ENCODE results near the gene CTCFL.

Gene CTCFL

GRCh38 chr20:57524511-57525176 is at the start of gene CTCFL:
Gene CTCFL (minus strand): TSS chr20:57525140. CDS start chr20:57524205, 935 bp downstream.
- no peak for DNase-seq (ENCODE audit: low read depth)

DNA sequence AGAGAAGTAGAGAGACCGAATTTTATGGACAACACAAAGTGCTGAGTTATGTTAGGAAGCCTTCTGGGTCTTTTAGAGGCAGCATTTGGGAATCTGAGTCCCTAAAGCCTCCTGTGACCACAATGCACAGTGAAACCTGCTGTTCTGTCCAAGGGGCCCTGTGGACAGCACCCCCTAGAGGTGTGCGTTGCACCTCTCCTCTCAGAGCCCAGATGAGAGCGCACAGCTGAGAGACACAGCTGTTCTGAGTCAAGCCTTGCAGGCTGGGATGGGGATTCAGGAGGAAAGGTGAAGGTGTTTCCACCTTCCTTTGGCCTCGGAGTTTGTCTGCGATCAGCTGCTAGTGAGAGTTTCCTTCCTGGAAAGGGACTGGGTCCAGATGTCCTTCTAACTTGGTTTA is 49.0 kb upstream of the CTCFL start:
- DNase-seq (ENCODE audit: low read depth) = no peak

DNA sequence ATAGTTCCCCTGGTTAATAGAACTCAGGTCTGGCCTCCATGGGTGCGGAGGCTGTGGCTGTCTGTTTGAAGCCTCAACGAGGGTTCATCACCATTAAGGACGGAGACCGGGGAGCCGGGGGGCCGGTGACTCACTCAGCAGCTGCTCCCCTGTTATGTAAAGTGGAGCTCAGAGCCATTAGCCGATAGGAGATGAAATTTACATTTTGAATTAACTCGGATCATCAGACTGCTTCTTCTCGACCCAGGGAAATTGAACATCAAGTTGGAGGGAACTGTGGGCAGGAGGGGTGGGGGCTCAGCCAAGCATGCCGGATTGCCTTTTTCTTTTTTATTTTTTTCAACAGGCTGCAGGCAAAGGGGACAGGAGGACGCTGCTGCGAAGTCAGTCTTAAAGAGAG is 48.3 kb upstream of the CTCFL start:
- DNase-seq (ENCODE audit: low read depth) = no peak

GRCh38 chr20:57571782-57572416 is 47.0 kb upstream of the CTCFL start:
- DNase-seq (ENCODE audit: low read depth) = no peak

- no peak for DNase-seq (ENCODE audit: low read depth)
Observed at GRCh38 chr20:57570920-57571319, 46.0 kb upstream of the CTCFL start.

DNA sequence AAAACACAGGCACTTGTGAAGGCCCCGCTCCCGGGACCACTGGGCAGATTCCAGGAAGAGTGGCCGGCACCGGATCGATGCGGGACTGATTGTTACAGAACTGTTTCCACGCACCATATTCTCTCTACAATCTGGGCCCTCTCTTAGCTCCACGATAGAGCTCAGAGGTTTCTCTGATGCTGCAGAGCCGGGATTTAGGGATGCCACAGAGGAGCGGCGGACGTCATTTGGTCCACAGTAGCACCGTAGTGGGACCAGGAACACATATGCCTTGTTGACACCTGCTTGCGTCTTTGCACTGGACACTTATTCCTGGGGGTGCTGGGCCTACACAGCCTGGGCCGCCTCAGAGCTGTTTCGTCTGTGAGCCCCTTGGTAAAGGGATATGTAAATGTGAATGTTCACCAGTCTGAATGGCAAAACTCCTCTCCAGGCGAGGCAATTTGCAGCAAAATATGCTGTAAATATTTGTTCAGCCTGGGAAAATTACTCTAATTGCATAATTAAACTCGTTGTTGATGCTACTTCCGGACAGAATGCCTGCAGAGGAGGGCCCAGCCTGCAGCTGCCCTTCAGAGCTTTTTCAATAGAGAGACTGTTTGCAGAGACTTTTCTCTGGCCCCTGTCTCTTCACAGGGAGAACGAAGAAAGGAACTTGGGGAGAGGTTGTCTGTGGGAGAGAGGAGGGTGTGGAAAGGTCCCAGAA is 45.4 kb upstream of the CTCFL start:
- no peak for DNase-seq (ENCODE audit: low read depth)

- no peak for DNase-seq (ENCODE audit: low read depth)
Observed at GRCh38 chr20:57568960-57569359, 44.0 kb upstream of the CTCFL start.

DNA sequence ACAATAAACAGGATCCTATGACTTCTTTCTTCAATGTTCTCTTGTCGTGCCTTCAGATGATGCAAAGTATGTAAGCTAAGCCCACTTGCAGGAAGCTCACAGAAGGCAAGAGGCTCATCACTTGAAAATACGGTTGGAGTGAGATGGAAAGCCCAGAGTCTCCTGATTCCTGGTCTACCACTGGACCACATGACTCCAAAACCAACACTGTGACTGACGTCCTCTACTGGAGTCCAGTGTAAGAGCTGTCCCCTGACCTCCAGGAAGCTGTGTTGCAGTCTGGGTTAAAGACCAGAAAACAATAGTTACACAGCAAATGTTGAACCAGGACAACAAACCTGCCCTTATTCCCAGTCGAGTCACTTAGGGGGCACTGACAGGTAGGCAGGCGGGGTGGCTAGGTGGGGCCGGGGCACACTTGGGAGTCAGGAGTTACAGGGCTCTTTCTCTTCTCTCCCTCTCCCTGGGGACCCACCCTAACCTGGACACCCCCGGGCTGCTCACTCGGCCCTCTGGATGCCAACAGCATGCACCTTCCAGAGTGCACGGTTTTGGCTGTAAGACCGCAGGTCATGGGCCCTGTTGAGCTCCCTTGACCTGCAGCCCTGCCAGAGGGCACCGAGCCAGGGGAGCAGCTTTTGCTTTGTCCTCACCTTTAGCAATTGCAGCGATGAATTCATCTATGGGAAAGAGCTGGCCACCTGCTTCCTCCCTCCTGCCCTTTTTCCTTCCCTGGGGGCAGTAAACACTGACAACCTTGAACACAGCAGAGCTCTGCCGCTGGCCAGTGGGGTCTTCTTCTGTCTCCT is 43.4 kb upstream of the CTCFL start:
- no peak for DNase-seq (ENCODE audit: low read depth)

GRCh38 chr20:57567471-57568079 is 42.6 kb upstream of the CTCFL start:
- no peak for DNase-seq (ENCODE audit: low read depth)

- no peak for DNase-seq (ENCODE audit: low read depth)
Observed at GRCh38 chr20:57566803-57567459, 42.0 kb upstream of the CTCFL start.

DNA sequence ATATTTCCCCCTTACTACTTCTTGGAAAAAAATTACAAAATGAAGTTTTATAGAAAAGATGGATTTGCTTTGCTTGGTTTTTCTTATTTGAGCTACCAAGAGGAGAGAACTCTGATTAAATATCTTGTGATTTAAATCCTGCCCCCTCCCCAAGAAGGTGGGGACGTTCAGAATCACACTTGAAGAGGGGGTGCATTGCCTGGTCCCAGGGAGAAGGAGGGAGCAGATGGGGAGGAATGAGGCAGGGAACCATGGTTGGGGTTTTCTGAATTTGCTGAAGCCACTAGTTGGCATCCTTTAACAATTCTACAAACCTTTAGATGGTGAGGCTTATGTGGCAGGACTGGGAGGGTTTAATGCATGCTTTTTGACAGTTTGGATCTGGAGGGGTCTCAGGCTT is 41.5 kb upstream of the CTCFL start:
- DNase-seq (ENCODE audit: low read depth) = no peak

DNA sequence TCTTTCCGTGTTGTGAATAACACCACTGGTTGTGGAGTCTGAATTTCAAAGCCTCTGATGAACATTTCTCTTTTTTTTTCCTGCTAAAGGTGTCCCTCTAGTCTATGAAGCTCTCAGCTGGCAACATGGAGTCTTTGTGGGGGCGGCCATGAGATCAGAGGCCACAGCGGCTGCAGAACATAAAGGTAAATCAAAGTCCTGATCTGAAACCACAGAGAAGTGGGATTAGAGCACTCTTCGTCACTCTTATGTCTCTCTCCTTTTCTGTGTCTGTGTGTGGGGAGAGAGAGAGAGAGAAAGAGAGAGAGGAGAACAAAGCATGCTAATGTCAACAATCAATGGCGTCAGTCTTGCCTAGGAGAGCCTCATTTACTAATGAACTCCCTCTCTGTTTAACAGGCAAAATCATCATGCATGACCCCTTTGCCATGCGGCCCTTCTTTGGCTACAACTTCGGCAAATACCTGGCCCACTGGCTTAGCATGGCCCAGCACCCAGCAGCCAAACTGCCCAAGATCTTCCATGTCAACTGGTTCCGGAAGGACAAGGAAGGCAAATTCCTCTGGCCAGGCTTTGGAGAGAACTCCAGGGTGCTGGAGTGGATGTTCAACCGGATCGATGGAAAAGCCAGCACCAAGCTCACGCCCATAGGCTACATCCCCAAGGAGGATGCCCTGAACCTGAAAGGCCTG is 40.2 kb upstream of the CTCFL start:
- DNase-seq (ENCODE audit: low read depth) = no peak

GRCh38 chr20:57564180-57564802 is 39.4 kb upstream of the CTCFL start:
- no peak for DNase-seq (ENCODE audit: low read depth)

- DNase-seq (ENCODE audit: low read depth) = no peak
Observed at GRCh38 chr20:57563522-57563921, 38.6 kb upstream of the CTCFL start.

GRCh38 chr20:57562541-57563465 is 37.9 kb upstream of the CTCFL start:
- no peak for DNase-seq (ENCODE audit: low read depth)

DNA sequence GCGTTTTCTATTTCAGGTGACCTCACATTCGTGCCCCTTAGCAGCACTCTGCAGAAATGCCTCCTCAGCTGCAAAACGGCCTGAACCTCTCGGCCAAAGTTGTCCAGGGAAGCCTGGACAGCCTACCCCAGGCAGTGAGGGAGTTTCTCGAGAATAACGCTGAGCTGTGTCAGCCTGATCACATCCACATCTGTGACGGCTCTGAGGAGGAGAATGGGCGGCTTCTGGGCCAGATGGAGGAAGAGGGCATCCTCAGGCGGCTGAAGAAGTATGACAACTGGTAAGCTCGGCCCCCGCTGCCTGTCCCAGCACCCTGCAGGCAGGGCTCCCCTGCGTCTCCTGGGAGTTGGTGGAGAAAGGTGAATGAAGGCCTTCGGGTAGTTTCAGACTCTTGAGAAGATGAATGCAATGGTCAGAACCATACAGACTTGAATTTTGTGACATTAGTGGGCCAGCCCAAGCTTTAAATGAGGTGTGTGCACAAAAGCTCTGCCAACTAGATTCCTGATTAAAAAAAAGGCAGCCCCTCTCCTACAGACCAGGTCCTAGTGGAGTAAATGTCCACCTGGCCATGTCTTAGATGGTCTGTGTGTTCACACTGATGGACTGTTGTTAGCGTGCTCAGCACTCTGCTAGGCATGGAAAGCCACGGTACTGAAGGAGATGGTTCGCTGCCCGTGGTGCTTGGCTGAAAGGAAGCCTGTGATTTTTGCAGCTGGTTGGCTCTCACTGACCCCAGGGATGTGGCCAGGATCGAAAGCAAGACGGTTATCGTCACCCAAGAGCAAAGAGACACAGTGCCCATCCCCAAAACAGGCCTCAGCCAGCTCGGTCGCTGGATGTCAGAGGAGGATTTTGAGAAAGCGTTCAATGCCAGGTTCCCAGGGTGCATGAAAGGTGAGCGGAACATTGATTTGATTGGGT is 36.7 kb upstream of the CTCFL start:
- no peak for DNase-seq (ENCODE audit: low read depth)

GRCh38 chr20:57560554-57561355 is 35.8 kb upstream of the CTCFL start, which contains the start of gene PCK1:
Gene PCK1 (plus strand): TSS chr20:57561110. CDS start chr20:57561412, 302 bp downstream.
- no peak for DNase-seq (ENCODE audit: low read depth)
